Kidney epithelial cell (primary cell): Measurements from ENCODE around the gene SLC9A5. TPM values are rescaled to one million over a fixed set of nuclear protein-coding genes. Genes with fewer than 3 reads are reported as not detected.

Experiments
- DNase-seq: peaks from one replicate; pipeline ENCODE4 v3.0.0-alpha.2; 2010; ENCODE audit warnings: low read depth
- H3K27me3 ChIP-seq: 2 replicates; pipeline ENCODE4 v1.6.0; 2011; ENCODE audit warnings: low read length; ENCODE audit not compliant: control insufficient read depth, insufficient read depth
- H3K36me3 ChIP-seq: 2 replicates; pipeline ENCODE4 v1.5.1; 2011; ENCODE audit warnings: low read length; ENCODE audit not compliant: control insufficient read depth, insufficient read depth
- H3K4me3 ChIP-seq: 2 replicates; pipeline ENCODE4 v1.5.1; 2011; ENCODE audit warnings: low read depth, mild to moderate bottlenecking, control low read depth, low read length
- CTCF ChIP-seq: IDR thresholded peaks from 2 replicates; pipeline ENCODE4 v1.5.1; 2011; ENCODE audit warnings: mild to moderate bottlenecking, moderate library complexity, low read length, control low read depth, inconsistent platforms; ENCODE audit not compliant: insufficient read depth, poor library complexity, severe bottlenecking
- total RNA-seq: library from RNA; depleted of rRNA; stranded (reverse); fragments of >200 nt; gene quantifications from 2 replicates; pipeline ENCODE4 v1.2.3, GENCODE V29; 2015

The SLC9A5 gene
- total RNA-seq, 1 donor from 2014 or later: not detected

GRCh38 chr16:67296420-67296819 is 47.6 kb downstream of the SLC9A5 start:
- H3K27me3 ChIP-seq: peaks cover 7% of the 10 kb centered on the region
- no peak for TF ChIP-seq CTCF
- no peak for DNase-seq
- H3K36me3 ChIP-seq: no peaks in the 10 kb centered on the region
- H3K4me3 ChIP-seq: no peak overlapping the region

DNA sequence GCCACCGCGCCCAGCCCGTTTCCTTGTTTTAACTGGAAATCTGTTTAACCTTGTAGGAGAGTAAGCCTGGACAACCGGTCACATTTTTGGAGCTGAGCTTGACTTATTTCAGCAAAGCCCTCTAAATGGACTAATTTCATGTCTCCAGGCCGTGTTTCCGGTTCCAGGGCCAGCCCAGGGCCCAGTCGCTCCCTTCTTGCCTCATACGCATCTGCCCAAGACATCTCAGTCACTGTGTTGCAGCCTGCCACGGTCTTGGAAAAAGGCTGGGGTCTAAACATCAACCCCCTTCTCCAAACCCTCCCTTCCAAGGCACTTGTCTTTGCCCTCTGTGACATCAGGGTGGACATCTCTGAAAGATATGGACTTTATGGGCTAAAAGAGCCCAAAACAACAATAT is 49.5 kb downstream of the SLC9A5 start:
- H3K4me3 ChIP-seq: no peak overlapping the region
- TF ChIP-seq CTCF: no peak
- H3K27me3 ChIP-seq: peaks cover 7% of the 10 kb centered on the region
- H3K36me3 ChIP-seq: no peaks in the 10 kb centered on the region
- no peak for DNase-seq

DNA sequence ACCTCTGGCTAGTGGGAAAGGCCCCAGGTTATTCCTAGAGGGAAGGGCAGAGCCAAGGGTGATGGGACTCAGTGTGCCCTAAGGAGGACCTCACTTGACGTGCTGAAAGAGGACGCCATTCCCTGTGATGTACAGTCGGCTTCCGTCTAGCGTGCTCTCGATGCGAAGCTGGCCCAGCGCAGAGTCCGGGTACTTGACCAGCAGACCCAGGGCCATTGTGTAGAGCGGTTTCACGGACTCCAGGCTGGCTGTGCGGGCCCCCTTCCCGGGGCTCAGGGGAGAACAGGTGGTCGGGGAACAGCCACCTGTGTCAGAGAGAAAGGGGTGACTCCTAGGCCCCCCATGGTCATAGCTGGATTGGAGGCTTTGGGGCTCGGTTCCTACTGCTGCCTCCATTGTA is 50.5 kb downstream of the SLC9A5 start:
- no peaks in the 10 kb centered on the region for H3K36me3 ChIP-seq
- no peak for DNase-seq
- H3K4me3 ChIP-seq: no peak overlapping the region
- TF ChIP-seq CTCF: no peak
- H3K27me3 ChIP-seq: peaks cover 6% of the 10 kb centered on the region

GRCh38 chr16:67301080-67301782 is 52.5 kb downstream of the SLC9A5 start:
- Histone ChIP-seq H3K36me3 (no peaks in the 10 kb centered on the region), H3K27me3 (peaks cover 2% of the 10 kb centered on the region), H3K4me3 (no peak overlapping the region)
- TF ChIP-seq CTCF: no peak
- DNase-seq: no peak

- Histone ChIP-seq H3K27me3 (peaks cover 2% of the 10 kb centered on the region), H3K36me3 (no peaks in the 10 kb centered on the region), H3K4me3 (no peak overlapping the region)
- no peak for DNase-seq
- TF ChIP-seq CTCF: no peak
Measured at GRCh38 chr16:67302076-67302475, 53.3 kb downstream of the SLC9A5 start.

DNA sequence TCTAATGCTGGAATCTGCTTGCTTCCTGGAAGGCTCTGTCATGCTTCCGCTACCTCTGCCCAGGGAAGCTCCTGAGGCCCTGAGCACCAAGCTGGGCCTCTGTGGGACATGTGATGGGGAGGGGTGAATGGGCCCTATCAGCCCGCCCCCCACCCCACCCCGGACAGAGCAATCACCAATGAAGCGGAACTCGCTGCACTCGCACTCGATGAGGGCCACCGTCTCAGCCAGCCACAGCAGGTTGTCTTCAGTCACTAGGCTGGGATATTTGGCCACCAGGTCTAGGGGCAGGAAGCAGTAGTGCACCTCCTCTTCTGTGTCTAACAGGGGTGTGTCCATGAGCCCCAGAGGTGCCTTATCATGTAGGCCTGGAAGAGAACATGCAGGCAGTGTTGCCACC is 54.2 kb downstream of the SLC9A5 start:
- Histone ChIP-seq H3K4me3 (no peak overlapping the region), H3K36me3 (no peaks in the 10 kb centered on the region), H3K27me3 (peaks cover 2% of the 10 kb centered on the region)
- no peak for TF ChIP-seq CTCF
- DNase-seq: no peak
